Stimulated activated CD8-positive, alpha-beta memory T cell treated with anti-CD3 and anti-CD28 coated beads, Interleukin-15, amount 100 ng/mL, for 48 hours (primary cell): Measurements from ENCODE around the gene FLT1.

Experiments
- DNase-seq, 2 donors: peaks; one replicate each; pipeline ENCODE4 v3.0.0-alpha.2; 2020; ENCODE audit warnings: low read depth in 2 of 2

The FLT1 gene

GRCh38 chr13:28528848-28529247, 33.9 kb upstream of the FLT1 start:
- DNase-seq = no peak

DNA sequence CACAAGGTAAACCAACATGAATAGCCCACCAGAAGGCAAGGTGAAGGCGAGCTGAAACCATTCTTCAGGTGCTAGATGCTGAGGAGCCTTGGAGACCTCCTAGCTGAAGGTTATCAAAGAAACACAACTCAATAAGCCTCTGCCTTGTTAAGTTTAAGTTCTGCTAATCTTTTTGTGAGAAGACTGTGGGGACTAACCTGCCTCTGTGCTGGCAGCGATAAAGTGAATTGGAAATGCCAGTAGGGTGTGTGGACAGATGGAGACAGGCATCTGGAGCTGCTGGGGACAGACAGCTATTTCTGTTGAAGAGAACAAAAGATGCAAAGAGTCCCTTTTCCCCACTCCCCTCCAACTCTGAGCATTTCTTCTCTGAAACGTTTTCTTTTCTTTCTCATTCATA, 33.5 kb upstream of the FLT1 start:
- DNase-seq = no peak

DNA sequence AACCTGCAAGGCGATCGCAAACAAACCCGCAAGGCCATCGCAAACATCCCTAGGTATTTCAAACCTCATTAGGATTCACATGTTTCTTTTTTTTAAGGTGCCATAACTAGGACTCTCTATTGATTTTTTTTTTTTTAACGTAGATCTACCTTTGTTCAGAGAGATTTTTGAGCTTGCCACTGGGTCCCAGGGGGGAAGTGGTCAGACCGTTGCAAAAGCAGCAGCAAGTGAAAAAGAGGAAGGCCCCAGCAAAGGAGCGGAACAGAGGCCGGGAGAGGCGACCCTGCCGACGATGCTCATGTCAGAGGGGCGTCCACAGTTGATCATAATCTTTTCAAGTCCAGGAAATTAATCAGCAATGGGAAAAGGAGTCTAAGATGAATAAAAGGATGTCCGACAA, 32.7 kb upstream of the FLT1 start:
- DNase-seq = no peak

DNA sequence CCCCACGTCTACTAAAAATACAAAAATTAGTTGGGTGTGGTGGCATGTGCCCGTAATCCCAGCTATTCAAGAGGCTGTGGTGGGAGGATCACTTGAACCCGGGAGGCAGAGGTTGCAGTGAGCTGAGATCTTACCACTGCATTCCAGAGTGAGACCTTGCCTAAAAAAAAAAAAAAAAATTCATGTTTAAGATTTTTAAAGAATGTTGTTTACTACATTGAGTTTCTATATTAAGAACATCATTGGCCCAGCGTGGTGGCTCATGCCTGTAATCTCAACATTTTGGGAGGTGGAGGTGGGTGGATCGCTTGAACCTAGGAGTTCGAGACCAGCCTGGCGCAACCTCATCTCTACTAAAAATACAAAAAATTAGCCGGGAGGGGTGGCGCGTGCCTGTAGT, 31.9 kb upstream of the FLT1 start:
- no peak for DNase-seq

DNA sequence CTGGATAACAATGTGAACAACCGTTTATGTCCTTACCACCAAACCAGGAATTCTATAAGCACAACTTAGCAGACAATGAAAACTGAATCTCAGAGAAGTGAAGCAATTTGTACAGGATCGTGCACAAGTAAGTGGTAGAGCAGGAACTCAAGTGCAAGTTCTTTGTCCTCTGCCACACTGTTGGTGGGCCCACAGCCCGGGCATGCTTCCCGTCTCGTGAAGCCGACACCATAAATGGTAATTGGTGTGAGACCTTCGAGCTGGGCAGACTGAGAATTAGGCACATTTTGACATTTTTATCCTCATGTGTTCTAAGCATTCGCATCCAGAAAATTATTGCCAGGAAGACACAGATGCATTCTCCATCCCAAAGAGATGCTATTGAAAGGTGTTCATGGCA, 27.9 kb upstream of the FLT1 start:
- DNase-seq = no peak

GRCh38 chr13:28513745-28514144, 18.8 kb upstream of the FLT1 start:
- DNase-seq = no peak

GRCh38 chr13:28510542-28510941, 15.6 kb upstream of the FLT1 start:
- DNase-seq = no peak

- no peak for DNase-seq
Observed at GRCh38 chr13:28510066-28510465, 15.1 kb upstream of the FLT1 start.

GRCh38 chr13:28505543-28506135, 10.7 kb upstream of the FLT1 start:
- DNase-seq = no peak

DNA sequence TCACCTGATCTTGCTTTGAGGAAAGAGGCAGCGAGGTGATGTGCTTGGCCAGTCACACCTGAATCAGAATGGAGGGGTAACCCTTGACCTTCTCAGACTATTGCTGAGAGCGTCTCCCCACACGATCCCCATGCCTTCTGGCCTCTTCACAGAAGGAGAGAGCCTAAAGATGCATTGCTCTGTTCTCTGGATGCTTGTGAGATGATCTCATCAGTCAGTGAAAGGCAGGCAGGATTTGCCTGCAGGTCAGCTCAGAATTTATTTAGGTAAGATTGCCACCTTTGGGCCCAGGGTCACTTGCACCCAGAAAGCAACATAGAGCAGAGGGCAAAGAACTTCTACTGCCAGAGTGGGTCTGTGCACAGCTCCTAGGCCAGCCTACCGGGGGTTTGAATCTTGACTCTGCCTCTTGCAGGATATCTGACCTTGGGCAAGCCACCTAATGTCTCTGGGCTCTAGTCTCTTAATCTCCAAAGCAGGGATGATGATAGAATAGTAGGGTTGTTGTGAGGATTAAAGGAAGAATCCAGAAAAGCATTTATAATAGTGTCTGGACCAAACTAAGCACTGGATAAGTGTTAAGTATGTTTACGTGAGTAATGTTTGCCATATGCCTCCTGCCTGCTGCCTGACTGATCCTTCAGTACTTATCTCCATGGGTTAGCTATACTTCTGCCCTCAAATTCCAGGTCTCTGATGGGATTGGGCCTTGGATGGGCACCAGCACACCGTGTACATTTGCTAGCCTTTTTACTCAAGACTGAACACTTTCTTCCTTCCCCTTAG, 8.4 kb upstream of the FLT1 start:
- DNase-seq = no peak

- DNase-seq = no peak
Observed at GRCh38 chr13:28501547-28501946, 6.6 kb upstream of the FLT1 start.

- no peak for DNase-seq
Observed at GRCh38 chr13:28499609-28500008, 4.7 kb upstream of the FLT1 start.

DNA sequence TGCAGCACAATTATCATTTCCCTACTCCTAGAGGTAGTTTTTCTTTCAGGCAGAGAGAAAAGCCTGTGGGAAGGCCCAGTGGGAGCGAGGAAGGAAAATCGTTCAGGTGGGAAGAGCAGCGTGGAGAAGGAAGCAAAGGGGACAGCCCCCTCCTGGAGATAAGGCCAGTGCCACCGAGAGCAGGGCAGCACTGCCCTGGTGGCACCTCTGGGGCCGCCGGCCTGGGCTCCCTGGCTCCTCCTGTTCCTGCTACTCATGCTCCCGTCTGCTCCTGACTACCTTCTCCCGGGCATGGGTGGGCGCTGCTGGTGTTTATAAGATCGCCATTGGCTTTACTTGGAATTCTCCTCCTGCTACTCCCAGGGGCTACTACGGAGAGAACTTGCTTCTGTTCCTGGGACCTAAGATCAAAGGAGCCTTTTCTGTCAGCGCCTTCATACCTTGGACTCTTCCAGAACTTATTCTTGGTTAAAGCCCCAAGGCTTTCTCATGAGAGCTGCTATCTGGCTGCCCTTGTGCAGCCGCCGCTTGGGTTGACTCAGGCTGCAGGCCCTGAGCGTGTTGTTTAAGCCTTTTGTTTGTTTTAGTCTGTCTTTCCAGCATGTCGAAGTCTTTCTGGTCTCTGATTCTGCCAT, 3.7 kb upstream of the FLT1 start:
- DNase-seq = no peak

- no peak for DNase-seq
Observed at GRCh38 chr13:28497143-28497876, 2.4 kb upstream of the FLT1 start.

DNA sequence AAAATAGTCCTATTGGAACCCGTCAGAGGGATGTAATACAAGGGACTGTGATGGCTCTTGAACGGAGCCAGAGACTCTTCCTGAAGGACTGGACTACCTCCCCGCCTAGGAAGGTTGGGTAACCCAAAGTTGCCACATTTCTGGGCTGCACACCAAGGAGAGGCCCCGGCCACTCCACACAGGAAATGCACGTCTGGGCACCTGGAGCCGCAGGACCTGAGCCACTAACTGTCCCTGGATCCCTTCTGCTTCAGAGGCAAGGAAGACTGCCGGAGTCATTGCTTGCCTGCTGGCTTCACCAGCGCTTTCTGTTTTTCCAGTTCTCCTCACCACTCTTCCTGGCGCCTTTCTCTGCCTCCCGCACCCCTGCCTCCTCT, 1.2 kb upstream of the FLT1 start:
- DNase-seq = no peak

- DNase-seq = no peak
Observed at GRCh38 chr13:28495538-28496187, 735 bp upstream of the FLT1 start.

DNA sequence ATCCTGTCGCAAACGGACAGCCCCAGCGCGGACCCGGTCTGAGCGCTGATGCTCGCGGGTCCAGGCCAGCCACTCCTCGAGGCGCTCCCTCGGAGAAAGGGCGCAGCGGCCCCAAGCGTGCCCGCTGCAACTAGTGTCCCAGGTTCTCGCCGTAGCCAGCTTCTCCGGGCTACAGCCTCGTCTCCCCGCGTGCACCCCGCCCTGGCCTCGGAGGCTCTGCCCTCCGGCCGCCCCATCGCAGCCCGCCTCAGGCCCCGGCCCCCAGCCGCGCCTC, 487 bp downstream of the FLT1 start:
- DNase-seq = no peak

- no peak for DNase-seq
Observed at GRCh38 chr13:28493740-28494503, 1.0 kb downstream of the FLT1 start.

DNA sequence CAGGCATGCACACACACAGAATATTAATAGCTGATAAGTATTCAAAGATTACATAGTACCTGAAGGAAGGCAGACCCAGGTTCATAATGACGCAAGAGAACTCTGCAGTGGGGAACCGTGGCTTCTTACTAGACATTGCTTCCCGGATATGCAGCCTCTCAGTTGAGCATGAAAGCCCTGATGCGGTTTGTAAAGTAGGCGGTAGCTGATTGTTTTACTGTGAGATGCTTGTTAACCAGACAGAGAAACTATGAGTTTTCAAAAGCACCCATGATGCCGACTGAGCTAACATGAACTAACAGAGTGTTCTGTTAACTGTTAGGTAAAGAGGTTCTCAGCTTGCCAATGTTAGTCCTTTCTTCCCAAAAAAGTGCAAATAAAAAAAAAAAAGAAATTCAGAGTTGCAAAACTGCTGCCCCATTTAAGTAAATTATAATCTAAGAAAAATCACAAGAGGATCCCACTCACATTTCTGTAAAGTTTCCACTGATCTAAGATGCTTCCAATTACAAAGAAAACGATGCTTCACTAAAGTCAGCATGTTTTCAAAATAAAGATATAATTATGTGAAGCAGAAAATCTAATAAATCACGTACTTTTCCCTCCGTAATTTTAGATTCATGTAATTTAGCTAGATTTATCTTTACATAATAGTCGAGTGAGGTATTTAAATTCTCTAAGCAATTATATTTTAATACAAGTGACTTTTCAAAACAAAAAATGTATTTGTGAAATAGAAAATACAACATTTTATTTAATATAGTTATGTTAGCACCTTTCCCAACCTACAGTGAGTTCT, 2.2 kb downstream of the FLT1 start:
- DNase-seq = peak; percentile 32 to 36

DNA sequence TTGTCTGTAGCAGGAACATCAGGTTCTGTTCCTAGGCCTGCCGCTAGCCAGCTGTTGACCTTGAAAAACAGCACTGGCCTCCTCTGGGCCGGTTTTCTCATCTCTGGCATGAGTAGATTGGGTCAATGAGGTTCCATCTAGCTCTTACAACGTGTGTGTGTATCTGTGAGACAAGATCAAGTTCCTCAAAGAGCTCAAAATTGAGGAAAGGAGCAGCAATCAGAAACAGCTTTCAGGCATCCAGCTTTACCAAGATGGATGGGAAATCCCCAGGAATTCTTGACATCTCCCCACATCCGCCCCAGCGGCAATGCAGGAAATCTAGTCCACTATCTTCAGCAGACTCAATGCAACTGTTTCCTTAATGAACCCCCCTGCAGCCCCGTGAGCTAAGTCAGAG, 4.9 kb downstream of the FLT1 start:
- DNase-seq = no peak

DNA sequence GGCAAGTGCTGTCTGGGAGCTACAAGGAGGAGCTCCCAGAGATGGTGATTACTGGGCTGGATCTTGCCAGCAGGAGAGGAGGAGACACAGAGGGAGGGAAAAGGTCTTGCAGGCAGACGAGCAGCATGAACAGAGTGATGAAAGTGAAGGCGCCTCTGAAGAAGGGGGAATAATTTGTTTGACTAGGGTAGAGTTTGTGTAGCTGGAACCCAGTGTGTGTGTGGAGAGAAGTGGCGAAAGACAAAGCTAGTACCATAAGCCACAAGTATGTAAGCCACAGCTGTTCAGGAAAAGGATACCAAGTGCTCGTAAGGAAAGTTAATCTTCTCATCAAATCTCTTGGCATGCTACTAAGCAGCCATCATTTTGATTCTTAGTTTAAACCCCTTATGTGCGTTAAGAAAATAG, 5.4 kb downstream of the FLT1 start:
- DNase-seq = no peak
